PC-3 (cell line): Measurements from ENCODE around the gene TRIM47.
"Not testable (repeated sequence)": the region's sequence is repeated elsewhere in the genome, so short reads cannot be mapped to it uniquely, and the experiment has no call there.

Experiments used
- EZH2 ChIP-seq: fragments of 300-600 bp; sonication (generic); IDR thresholded peaks from one replicate; pipeline ENCODE4 v1.6.1; 2017; ENCODE audit warnings: antibody characterized with exemption, mild to moderate bottlenecking, low read length; ENCODE audit not compliant: unreplicated experiment
- EZH2phosphoT487 ChIP-seq: fragments of 300-600 bp; sonication (generic); IDR thresholded peaks from 2 replicates; pipeline ENCODE4 v1.6.1; 2018; ENCODE audit warnings: mild to moderate bottlenecking, antibody characterized with exemption, low read length, borderline replicate concordance
- TF ChIP-seq, protein P1 (sequence below): fragments of 300-600 bp; sonication (generic); conservative IDR thresholded peaks from 2 replicates; pipeline ENCODE4 v1.5.1; 2017; ENCODE audit warnings: antibody characterized with exemption, low read depth, mild to moderate bottlenecking, low read length

DNA sequence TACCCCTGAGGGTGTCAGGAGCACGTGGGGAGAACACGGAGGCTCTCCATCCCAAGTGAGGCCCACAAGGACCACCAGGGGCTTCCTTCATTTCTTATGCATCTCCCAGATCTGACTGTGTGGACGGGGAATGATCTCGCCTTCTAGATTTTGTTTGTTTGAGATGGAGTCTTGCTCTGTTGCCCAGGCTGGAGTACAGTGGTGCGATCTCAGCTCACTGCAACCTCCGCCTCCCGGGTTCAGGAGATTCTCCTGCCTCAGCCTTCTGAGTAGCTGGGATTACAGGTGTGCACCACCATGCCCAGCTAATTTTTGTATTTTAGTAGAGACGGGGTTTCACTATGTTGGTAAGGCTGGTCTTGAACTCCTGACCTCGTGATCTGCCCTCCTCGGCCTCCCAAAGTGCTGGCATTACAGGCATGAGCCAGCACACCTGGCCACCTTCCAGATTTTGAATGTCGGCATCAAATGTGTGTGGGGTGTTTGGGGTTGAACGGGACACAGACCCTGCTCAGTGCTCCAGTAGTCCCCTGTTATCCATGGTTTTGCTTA lies 9.6 kb downstream of the TRIM47 start:
- TF ChIP-seq, protein P1, sequence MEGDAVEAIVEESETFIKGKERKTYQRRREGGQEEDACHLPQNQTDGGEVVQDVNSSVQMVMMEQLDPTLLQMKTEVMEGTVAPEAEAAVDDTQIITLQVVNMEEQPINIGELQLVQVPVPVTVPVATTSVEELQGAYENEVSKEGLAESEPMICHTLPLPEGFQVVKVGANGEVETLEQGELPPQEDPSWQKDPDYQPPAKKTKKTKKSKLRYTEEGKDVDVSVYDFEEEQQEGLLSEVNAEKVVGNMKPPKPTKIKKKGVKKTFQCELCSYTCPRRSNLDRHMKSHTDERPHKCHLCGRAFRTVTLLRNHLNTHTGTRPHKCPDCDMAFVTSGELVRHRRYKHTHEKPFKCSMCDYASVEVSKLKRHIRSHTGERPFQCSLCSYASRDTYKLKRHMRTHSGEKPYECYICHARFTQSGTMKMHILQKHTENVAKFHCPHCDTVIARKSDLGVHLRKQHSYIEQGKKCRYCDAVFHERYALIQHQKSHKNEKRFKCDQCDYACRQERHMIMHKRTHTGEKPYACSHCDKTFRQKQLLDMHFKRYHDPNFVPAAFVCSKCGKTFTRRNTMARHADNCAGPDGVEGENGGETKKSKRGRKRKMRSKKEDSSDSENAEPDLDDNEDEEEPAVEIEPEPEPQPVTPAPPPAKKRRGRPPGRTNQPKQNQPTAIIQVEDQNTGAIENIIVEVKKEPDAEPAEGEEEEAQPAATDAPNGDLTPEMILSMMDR: not testable (repeated sequence)
- not testable (repeated sequence) for TF ChIP-seq EZH2, EZH2phosphoT487
